GM10248 (cell line): ENCODE measurements around the gene MUC5AC.
"Not testable (repeated sequence)": the region's sequence is repeated elsewhere in the genome, so short reads cannot be mapped to it uniquely, and the experiment has no call there.

Experiments used
- CTCF ChIA-PET: fragments of 300-600 bp; sonication (Branson Sonifier 250); formaldehyde crosslinking; extraction: SDS; loops from one replicate; lab custom pipeline; 2021; ENCODE audit warnings: antibody characterized with exemption; lab: Yijun Ruan, JAX
- POLR2A ChIA-PET: fragments of 350-650 bp; sonication (Branson Sonifier 250); formaldehyde crosslinking; extraction: SDS; loops from one replicate; lab custom pipeline; 2020; ENCODE audit warnings: antibody characterized with exemption; lab: Yijun Ruan, JAX
- DNase-seq: peaks from one replicate; pipeline ENCODE4 v3.0.0; 2012; ENCODE audit errors: extremely low spot score
- CTCF ChIP-seq: IDR thresholded peaks from 2 replicates; pipeline ENCODE4 v1.5.1; 2012; ENCODE audit warnings: mild to moderate bottlenecking, low read depth; ENCODE audit errors: extremely low read depth, missing control alignments, control extremely low read depth

Gene MUC5AC

GRCh38 chr11:1181853-1182535 lies 24.2 kb downstream of the MUC5AC start:
- CTCF ChIA-PET, result no interaction called here
- POLR2A ChIA-PET, result no interaction called here
- TF ChIP-seq CTCF, result no peak
- DNase-seq, result no peak

- POLR2A ChIA-PET, CTCF ChIA-PET, DNase-seq: not testable (repeated sequence)
Measured at GRCh38 chr11:1184139-1184538, 26.4 kb downstream of the MUC5AC start.

DNA sequence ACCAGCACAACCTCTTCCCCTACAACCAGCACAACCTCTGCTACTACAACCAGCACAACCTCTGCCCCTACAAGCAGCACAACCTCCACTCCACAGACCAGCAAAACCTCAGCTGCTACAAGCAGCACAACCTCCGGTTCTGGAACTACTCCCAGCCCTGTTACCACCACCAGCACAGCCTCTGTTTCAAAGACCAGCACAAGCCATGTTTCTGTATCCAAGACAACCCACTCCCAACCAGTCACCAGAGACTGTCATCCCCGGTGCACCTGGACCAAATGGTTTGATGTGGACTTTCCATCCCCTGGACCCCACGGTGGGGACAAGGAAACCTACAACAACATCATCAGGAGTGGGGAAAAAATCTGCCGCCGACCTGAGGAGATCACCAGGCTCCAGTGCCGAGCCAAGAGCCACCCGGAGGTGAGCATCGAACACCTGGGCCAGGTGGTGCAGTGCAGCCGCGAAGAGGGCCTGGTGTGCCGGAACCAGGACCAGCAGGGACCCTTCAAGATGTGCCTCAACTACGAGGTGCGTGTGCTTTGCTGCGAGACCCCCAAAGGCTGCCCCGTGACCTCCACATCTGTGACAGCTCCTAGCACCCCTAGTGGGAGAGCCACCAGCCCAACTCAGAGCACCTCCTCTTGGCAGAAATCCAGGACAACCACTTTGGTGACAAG lies 30.8 kb downstream of the MUC5AC start:
- POLR2A ChIA-PET, DNase-seq, CTCF ChIA-PET: not testable (repeated sequence)

DNA sequence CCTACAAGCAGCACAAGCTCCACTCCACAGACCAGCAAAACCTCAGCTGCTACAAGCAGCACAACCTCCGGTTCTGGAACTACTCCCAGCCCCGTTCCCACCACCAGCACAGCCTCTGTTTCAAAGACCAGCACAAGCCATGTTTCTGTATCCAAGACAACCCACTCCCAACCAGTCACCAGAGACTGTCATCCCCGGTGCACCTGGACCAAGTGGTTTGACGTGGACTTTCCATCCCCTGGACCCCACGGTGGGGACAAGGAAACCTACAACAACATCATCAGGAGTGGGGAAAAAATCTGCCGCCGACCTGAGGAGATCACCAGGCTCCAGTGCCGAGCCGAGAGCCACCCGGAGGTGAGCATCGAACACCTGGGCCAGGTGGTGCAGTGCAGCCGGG lies 32.1 kb downstream of the MUC5AC start:
- CTCF ChIA-PET, result not testable (repeated sequence)

DNA sequence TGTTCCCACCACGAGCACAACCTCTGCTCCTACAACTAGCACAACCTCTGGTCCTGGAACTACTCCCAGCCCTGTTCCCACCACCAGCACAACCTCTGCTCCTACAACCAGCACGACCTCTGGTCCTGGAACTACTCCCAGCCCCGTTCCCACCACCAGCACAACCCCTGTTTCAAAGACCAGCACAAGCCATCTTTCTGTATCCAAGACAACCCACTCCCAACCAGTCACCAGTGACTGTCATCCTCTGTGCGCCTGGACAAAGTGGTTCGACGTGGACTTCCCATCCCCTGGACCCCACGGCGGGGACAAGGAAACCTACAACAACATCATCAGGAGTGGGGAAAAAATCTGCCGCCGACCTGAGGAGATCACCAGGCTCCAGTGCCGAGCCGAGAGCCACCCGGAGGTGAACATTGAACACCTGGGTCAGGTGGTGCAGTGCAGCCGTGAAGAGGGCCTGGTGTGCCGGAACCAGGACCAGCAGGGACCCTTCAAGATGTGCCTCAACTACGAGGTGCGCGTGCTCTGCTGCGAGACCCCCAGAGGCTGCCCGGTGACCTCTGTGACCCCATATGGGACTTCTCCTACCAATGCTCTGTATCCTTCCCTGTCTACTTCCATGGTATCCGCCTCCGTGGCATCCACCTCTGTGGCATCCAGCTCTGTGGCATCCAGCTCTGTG lies 34.2 kb downstream of the MUC5AC start:
- DNase-seq, POLR2A ChIA-PET, CTCF ChIA-PET: not testable (repeated sequence)

More for the DNA sequence above, 32.1 kb downstream of the MUC5AC start:
- DNase-seq, POLR2A ChIA-PET: not testable (repeated sequence)

- no peak for TF ChIP-seq CTCF
- DNase-seq, result no peak
- CTCF ChIA-PET, result no interaction called here
- POLR2A ChIA-PET, result no interaction called here
Measured at GRCh38 chr11:1192741-1193325, 35.1 kb downstream of the MUC5AC start.

GRCh38 chr11:1193326-1194230 lies 35.8 kb downstream of the MUC5AC start:
- ChIA-PET POLR2A (no interaction called here), CTCF (no interaction called here)
- DNase-seq, result no peak
- TF ChIP-seq CTCF, result no peak

GRCh38 chr11:1194231-1194976 lies 36.7 kb downstream of the MUC5AC start:
- POLR2A ChIA-PET, result no interaction called here
- no peak for DNase-seq
- TF ChIP-seq CTCF, result no peak
- CTCF ChIA-PET, result no interaction called here
